Body of pancreas (tissue), 4 donors: ENCODE results near the gene SSTR3. TPM values are rescaled to one million over a fixed set of nuclear protein-coding genes. Genes with fewer than 3 reads are reported as not detected.
"Not testable (repeated sequence)": the region's sequence is repeated elsewhere in the genome, so short reads cannot be mapped to it uniquely, and the experiment has no call there.

Experiments
- ATAC-seq: fragments of 150-250 bp; one replicate; pipeline ENCODE4 v1.9.1; 2016
- DNase-seq, 4 donors: peaks; one replicate each; pipeline ENCODE4 v3.0.0-alpha.2; 2019
- H3K27ac ChIP-seq, 4 donors: fragments of 200-600 bp; sonication (generic); 1 replicate in 3 of 4; 2 replicates in 1 of 4; pipeline versions ENCODE4 v1.5.1 to v1.6.1; 2016 to 2019; ENCODE audit warnings: mild to moderate bottlenecking in 1 of 4, mixed read lengths in 1 of 4, moderate library complexity in 1 of 4
- H3K27me3 ChIP-seq, 2 donors: fragments of 200-600 bp; sonication (generic); one replicate each; pipeline ENCODE4 v1.6.0; 2016; ENCODE audit warnings: mild to moderate bottlenecking in 1 of 2
- H3K36me3 ChIP-seq, 2 donors: fragments of 200-600 bp; sonication (generic); replicated peaks in 1 of 2; 2 replicates each; pipeline ENCODE4 v1.5.1; 2016; ENCODE audit warnings: low read depth in 2 of 2; ENCODE audit not compliant: insufficient read depth in 1 of 2
- H3K4me1 ChIP-seq: fragments of 200-600 bp; sonication (generic); one replicate; pipeline ENCODE4 v1.6.0; 2016
- H3K4me3 ChIP-seq, 2 donors: fragments of 200-600 bp; sonication (generic); 1 replicate in 1 of 2; 2 replicates in 1 of 2; pipeline ENCODE4 v1.5.1; 2016 to 2019
- H3K9me3 ChIP-seq, 3 donors: fragments of 200-600 bp; sonication (generic); 1 replicate in 2 of 3; 2 replicates in 1 of 3; pipeline ENCODE4 v1.5.1; 2016
- POLR2A ChIP-seq, 3 donors: fragments of 450-650 bp; IDR thresholded peaks; one replicate each; pipeline ENCODE4 v1.6.1; 2016; ENCODE audit warnings: antibody characterized with exemption in 3 of 3, mild to moderate bottlenecking in 2 of 3
- WGBS, 2 donors: methylation state at CpG; one replicate each; pipeline ENCODE4 v1.1.5; 2017; 5-methylcytosine and 5-hydroxymethylcytosine counted together
- intact Hi-C: fragments of 100-400 bp; cut with DNase I; formaldehyde crosslinking; loops from one replicate; pipeline ENCODE4 v1.15.1; 2023
- total RNA-seq, 2 donors: library from RNA; depleted of rRNA; stranded (reverse); fragments of >200 nt; gene quantifications; one replicate each; pipeline ENCODE4 v1.1.0, GENCODE V29; 2016
- TF ChIP-seq, protein P1 (sequence below), 7 experiments: fragments of 450-650 bp in 4 of 7; fragments of 200-600 bp in 3 of 7; sonication (generic) in 3 of 7; IDR thresholded peaks; one replicate each; pipeline ENCODE4 v1.5.1; 2016 to 2019; ENCODE audit warnings: antibody characterized with exemption in 7 of 7

Gene SSTR3
- total RNA-seq, 2 donors from 2014 or later = 1.3 to 4.2 TPM

DNA sequence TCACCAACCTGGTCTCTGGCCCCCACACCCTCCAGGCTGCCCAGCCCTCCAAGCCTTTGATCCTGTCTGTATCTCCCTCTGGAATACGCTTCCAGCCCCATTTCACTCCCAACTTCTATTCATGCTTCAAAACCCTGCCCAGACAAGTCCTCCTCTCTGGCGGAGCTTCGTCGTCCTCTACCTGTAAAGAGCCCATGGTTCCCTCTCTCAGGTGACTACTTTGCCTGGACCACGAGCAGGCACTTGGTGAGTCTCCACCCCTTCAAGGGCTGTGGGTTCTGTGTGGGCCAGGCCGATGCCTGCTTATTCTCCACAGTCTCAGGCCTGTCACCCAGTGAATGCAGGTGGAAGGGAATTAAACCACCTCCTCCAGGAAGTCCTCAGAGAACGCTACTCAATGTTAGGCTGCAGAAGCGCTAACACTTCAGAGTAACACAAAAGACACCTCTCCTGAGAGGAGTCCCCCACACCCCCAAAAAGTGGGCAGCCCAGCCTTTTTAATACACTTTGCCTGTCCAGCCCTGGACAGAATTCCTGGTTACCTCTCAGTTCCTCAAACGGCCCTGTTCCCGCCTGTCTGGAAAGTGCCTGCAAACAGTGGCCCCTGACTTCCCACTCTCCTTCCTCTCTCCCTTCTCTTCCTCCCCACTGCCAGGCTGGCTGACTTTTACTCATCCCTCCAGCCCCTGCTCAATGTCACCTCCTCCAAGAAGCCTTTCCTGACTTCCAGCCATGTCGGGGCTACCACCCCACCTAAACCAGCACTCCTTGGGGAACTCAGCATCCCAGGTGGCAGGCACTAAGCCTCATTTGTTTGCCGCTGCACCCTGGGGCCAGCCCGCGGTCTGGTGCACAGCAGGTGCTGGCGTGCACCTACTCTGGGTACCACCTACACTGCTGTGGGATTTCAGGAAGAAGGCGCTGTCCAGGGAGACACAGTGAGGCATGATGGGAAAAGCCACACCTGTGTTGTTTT, 22.7 kb upstream of the SSTR3 start:
- Histone ChIP-seq H3K9me3 (no peaks in the 10 kb centered on the region), H3K4me1 (peaks cover 10% of the 10 kb centered on the region), H3K36me3 (no peaks in the 10 kb centered on the region), H3K27ac (no peak overlapping the region), H3K4me3 (no peak overlapping the region), H3K27me3 (no peaks in the 10 kb centered on the region)
- ATAC-seq (no peak), DNase-seq (no peak)
- 71 to 81% methylated on average over 16 of the region's 16 CpGs for WGBS, 2 donors
- intact Hi-C loops = no loop called here
- TF ChIP-seq POLR2A (IDR thresholded peaks at IDR 0.05) = no peak
- TF ChIP-seq, protein P1, sequence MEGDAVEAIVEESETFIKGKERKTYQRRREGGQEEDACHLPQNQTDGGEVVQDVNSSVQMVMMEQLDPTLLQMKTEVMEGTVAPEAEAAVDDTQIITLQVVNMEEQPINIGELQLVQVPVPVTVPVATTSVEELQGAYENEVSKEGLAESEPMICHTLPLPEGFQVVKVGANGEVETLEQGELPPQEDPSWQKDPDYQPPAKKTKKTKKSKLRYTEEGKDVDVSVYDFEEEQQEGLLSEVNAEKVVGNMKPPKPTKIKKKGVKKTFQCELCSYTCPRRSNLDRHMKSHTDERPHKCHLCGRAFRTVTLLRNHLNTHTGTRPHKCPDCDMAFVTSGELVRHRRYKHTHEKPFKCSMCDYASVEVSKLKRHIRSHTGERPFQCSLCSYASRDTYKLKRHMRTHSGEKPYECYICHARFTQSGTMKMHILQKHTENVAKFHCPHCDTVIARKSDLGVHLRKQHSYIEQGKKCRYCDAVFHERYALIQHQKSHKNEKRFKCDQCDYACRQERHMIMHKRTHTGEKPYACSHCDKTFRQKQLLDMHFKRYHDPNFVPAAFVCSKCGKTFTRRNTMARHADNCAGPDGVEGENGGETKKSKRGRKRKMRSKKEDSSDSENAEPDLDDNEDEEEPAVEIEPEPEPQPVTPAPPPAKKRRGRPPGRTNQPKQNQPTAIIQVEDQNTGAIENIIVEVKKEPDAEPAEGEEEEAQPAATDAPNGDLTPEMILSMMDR (IDR thresholded peaks at IDR 0.05) = no peak

DNA sequence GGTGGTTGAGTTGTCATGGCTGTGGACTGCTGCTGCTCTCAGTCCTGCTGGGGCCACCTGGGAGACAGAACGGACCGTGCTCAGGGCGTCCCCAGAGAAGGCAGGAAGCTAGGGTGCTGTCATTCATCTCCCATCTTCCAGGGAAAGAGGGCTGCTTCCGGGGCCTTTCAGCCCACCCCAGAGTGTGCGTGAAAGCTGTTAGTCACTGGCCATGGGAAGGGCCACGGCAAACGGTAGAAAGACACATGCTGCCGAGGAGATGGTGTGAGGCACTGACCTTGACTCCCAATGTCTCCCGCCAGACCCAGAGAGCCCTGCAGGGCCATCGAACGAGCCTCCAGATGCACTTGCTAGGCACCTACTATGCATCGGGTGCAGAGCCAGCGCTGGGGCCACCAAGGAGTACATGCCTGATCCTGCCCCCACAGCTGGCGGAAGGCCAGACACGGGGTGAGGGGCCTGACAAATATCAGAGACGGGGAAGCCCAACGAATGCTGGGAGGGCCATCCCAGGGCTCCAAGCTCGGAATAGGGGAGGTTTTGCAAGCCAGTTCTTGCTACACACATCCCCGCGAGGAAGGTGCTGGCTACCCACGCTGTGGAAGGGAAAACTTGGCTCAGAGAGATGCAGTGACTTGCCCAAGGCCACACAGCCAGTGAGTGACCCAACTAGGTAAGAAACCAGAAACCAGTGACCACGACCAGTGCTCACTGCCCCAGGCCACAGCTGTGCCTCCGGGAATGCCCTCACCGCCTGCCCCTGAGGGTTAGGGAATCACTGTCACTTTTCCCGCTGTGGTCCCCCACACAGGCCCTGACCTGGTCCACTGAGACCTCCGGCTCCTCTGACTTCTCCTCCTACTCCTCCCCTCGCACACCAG, 21.7 kb upstream of the SSTR3 start:
- no peaks in the 10 kb centered on the region for H3K27me3 ChIP-seq
- H3K9me3 ChIP-seq = no peaks in the 10 kb centered on the region
- H3K4me1 ChIP-seq = peaks cover 15% of the 10 kb centered on the region
- no peaks in the 10 kb centered on the region for H3K36me3 ChIP-seq
- DNase-seq (no peak), ATAC-seq (no peak)
- 50 to 62% methylated on average over 22 to 25 of the region's 27 CpGs for WGBS, 2 donors
- H3K27ac ChIP-seq = no peak overlapping the region
- TF ChIP-seq, protein P1 (IDR thresholded peaks at IDR 0.05) = no peak
- TF ChIP-seq POLR2A (IDR thresholded peaks at IDR 0.05) = no peak
- intact Hi-C loops = no loop called here
- H3K4me3 ChIP-seq = no peak overlapping the region

DNA sequence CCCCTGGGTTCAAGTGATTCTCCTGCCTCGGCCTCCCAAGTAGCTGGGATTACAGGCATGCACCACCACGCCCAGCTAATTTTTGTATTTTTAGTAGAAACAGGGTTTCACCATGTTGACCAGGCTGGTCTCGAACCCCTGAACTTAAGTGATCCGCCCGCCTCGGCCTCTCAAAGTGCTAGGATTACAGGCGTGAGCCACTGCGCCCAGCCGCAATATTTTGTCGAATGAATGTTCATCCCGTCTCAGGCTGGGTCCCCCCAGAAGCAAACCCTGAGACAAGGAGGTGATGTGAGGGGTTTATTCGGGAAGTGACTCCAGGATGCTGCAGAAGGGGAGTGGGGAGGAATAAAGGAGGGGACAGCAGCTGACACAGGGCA, 21.1 kb upstream of the SSTR3 start:
- DNase-seq, H3K27ac ChIP-seq, H3K4me3 ChIP-seq, H3K27me3 ChIP-seq, ATAC-seq, intact Hi-C loops, H3K36me3 ChIP-seq, H3K9me3 ChIP-seq: not testable (repeated sequence)
- 89 to 92% methylated on average over 12 of the region's 12 CpGs for WGBS, 2 donors
- H3K4me1 ChIP-seq = peaks cover 15% of the 10 kb centered on the region

DNA sequence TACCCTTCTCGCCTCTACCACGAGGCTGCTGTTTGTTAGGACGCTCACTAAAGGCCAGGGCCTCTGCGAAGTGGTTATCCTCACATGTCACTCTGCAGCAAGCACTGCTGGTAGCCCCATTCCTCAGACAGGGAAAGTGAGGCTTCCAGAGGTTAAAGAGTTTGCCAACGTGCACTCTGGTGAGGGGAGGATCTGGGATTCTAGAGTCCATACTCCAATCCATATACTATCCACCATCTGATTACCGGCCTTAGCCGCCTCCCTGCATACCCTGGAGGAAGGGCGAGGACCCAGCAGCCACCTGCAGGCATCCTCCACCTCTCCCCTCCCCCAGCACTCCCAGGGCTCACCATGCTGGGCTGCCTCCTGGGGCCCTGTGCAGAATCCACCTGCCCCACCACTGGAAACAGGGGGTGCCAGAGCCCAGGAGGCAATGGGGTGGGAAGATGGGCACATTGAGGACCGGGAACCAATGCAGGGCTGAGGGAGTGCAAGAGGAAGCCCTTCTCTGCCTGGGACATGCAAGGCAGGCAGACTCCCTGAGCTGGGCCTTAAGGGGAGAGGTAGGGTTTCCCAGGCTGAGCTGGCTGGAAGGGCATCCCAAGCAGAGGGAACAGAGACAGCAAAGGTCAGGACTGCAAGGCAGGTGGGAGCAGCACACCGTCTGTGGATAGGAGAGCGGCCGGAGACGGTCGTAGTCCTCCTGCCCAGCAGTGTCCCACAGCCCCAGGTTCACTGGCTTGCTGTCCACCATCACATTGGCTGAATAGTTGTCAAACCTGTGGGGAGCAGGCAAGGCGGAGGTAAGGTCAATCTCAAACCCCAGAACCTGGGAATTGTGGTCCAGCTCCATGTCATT, 20.1 kb upstream of the SSTR3 start:
- Histone ChIP-seq H3K27ac (no peak overlapping the region), H3K9me3 (no peaks in the 10 kb centered on the region), H3K4me3 (no peak overlapping the region), H3K36me3 (no peaks in the 10 kb centered on the region), H3K4me1 (peaks cover 15% of the 10 kb centered on the region), H3K27me3 (no peaks in the 10 kb centered on the region)
- TF ChIP-seq, protein P1 (IDR thresholded peaks at IDR 0.05) = no peak
- TF ChIP-seq POLR2A (IDR thresholded peaks at IDR 0.05) = no peak
- ATAC-seq (no peak), DNase-seq (no peak)
- intact Hi-C loops = no loop called here
- 89% methylated on average over 11 to 15 of the region's 15 CpGs for WGBS, 2 donors
